Mucosa of stomach (tissue), 1 donor: ENCODE data around the gene ID2.

ENCODE experiments used
- H3K27me3 ChIP-seq: one replicate; pipeline ENCODE4 v1.7.0; 2013; ENCODE audit warnings: mild to moderate bottlenecking, low read length; ENCODE audit not compliant: control insufficient read depth, insufficient read depth
- H3K36me3 ChIP-seq: one replicate; pipeline ENCODE4 v1.7.0; 2013; ENCODE audit warnings: low read length; ENCODE audit not compliant: control insufficient read depth, insufficient read depth
- H3K4me1 ChIP-seq: one replicate; pipeline ENCODE4 v1.7.0; 2013; ENCODE audit warnings: mild to moderate bottlenecking, low read length; ENCODE audit not compliant: control insufficient read depth, insufficient read depth
- H3K4me3 ChIP-seq: one replicate; pipeline ENCODE4 v1.7.0; 2013; ENCODE audit warnings: low read length
- H3K9ac ChIP-seq: one replicate; pipeline ENCODE4 v1.7.0; 2013; ENCODE audit warnings: mild to moderate bottlenecking, low read length, moderate library complexity
- H3K9me3 ChIP-seq: one replicate; pipeline ENCODE4 v1.7.0; 2013; ENCODE audit warnings: mild to moderate bottlenecking, low read length, moderate library complexity; ENCODE audit not compliant: control insufficient read depth
- donor health status: Pancreatic carcinoma.

ID2 gene

DNA sequence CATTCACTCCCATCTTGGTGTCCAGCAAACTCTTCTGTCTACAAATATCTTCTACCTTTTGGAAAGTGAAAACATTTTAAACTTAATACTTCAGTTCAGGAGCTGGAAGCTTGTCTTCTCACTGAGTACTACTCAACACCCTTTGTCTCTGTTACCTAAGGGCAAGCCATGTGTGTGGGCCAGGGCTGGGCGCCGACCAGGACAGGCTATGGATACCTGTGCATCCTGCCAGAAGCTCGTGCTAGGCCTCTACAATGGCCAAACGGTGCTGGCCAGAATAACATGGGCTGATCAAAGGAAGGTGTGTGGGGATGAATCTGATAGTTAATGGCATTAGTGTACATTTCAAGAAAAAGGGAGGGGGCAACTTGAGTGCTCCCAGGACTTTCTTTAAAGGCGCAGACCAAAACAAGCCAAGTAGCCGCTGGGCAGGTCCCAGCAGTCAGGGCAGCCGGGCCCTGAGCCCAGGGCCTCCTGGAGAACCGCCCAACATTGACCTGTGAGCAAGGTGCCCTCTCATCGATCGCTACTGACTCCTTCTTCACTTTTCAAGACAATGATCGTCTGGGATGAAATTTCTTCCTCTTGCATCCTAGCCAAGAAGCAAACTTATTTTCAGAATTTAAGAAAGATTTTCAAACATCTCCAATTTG is 29.0 kb upstream of the ID2 start:
- Histone ChIP-seq H3K36me3 (no peaks in the 10 kb centered on the region), H3K9me3 (no peaks in the 10 kb centered on the region), H3K4me1 (peaks cover 8% of the 10 kb centered on the region), H3K27me3 (no peaks in the 10 kb centered on the region), H3K4me3 (no peak overlapping the region), H3K9ac (no peak overlapping the region)

DNA sequence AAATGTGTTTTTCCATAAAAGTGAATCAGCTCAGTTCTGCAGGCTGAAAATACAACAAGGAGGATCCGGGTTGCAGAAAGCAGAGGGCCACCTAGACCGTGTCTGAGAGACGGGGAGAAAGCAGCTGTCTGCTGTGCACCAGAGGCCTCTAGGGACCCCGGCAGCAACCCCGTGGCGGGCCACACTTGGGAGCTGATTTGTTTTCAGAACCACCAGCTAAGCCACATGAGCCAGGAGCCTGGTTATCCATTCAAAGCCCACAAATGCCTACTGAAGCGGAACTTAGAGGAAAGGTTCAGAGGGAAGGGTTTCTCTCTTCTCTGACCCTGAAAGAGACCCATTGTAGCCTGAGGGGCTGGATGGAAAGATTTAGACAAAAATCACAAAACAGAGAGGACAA is 28.4 kb upstream of the ID2 start:
- no peaks in the 10 kb centered on the region for H3K36me3 ChIP-seq
- no peak overlapping the region for H3K9ac ChIP-seq
- no peak overlapping the region for H3K4me3 ChIP-seq
- no peaks in the 10 kb centered on the region for H3K27me3 ChIP-seq
- H3K4me1 ChIP-seq: peaks cover 8% of the 10 kb centered on the region
- no peaks in the 10 kb centered on the region for H3K9me3 ChIP-seq

DNA sequence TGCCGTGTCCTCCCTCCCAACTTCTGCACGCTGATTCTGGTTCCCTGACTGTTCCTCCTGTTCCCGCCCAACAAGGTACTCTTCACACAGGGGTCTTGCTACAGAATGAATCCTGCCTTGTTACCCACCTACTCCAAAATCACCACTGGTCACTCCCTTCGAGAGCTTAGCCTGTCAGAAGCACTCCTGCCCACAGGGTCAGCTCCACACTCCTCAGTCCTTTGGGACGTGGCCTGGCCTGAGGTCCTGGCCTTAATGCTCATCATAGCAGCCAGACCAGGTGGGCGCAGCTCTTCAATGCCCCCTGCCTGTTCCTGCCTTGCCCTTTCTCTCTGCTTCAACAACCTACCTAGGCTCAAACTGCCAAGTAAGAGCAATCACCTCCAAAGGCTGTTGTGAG is 27.8 kb upstream of the ID2 start:
- no peak overlapping the region for H3K4me3 ChIP-seq
- H3K36me3 ChIP-seq: no peaks in the 10 kb centered on the region
- H3K27me3 ChIP-seq: no peaks in the 10 kb centered on the region
- no peaks in the 10 kb centered on the region for H3K9me3 ChIP-seq
- peaks cover 8% of the 10 kb centered on the region for H3K4me1 ChIP-seq
- no peak overlapping the region for H3K9ac ChIP-seq

DNA sequence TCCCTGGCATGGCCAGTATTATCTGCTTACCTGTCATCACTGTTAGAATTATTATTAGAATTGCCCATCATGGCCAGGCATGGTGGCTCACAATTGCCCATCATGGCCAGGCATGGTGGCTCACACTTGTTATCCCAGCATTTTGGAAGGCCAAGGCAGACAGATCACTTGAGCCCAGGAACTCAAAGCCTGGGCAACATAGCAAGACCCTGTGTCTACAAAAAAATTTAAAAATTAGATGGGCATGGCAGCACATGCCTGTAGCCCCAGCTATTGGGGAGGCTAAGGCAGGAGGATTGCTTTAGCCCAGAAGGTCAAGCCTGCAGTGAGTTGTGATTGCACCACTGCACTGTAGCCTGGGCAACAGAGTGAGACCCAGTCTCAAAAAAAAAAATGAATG is 27.4 kb upstream of the ID2 start:
- H3K4me1 ChIP-seq: peaks cover 8% of the 10 kb centered on the region
- H3K9ac ChIP-seq: no peak overlapping the region
- no peaks in the 10 kb centered on the region for H3K36me3 ChIP-seq
- H3K9me3 ChIP-seq: no peaks in the 10 kb centered on the region
- no peaks in the 10 kb centered on the region for H3K27me3 ChIP-seq
- H3K4me3 ChIP-seq: no peak overlapping the region

DNA sequence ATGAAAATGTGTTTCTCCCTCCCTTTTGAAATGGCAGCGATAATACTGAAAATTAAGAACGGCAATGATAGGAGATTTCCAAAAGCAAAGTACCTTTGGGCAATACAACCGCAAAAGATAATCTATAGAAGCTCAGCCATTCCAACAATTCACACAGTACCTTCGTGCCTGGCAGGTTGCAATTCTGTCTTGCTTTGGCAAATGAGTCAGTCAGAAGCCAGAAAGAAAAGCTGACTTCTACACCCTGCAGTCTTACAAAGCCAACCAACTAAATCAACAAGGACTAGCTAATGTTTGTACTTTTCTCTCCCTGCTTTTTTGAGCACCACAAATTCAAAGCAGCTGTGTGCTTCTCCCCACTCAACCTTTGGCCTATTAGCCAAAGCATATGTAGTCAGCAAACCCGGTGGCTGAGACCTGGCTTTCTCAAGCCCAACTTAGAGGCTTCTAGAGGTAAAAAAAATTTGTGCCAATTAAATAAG is 25.7 kb upstream of the ID2 start:
- no peak overlapping the region for H3K4me3 ChIP-seq
- H3K36me3 ChIP-seq: no peaks in the 10 kb centered on the region
- H3K27me3 ChIP-seq: no peaks in the 10 kb centered on the region
- no peaks in the 10 kb centered on the region for H3K9me3 ChIP-seq
- peaks cover 8% of the 10 kb centered on the region for H3K4me1 ChIP-seq
- H3K9ac ChIP-seq: no peak overlapping the region

DNA sequence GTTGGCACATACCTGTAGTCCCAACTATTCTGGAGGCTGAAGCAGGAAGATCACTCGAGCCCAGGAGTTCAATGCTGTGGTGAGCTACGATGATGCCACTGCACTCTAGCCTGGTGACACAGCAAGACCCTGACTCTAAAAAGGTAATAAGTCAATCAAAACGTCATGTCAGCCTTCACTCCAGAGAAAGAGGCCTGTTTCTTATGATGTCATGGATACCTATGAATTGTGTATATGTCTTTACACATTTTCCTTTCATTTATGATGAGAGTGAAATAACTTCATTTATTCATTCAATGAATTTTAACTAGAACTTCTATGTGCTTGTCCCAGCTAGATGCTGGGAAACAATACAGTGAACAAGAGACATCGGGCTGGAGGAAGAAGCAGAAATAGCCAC is 25.0 kb upstream of the ID2 start:
- Histone ChIP-seq H3K9ac (no peak overlapping the region), H3K36me3 (no peaks in the 10 kb centered on the region), H3K27me3 (no peaks in the 10 kb centered on the region), H3K4me3 (no peak overlapping the region), H3K4me1 (peaks cover 11% of the 10 kb centered on the region), H3K9me3 (no peaks in the 10 kb centered on the region)

DNA sequence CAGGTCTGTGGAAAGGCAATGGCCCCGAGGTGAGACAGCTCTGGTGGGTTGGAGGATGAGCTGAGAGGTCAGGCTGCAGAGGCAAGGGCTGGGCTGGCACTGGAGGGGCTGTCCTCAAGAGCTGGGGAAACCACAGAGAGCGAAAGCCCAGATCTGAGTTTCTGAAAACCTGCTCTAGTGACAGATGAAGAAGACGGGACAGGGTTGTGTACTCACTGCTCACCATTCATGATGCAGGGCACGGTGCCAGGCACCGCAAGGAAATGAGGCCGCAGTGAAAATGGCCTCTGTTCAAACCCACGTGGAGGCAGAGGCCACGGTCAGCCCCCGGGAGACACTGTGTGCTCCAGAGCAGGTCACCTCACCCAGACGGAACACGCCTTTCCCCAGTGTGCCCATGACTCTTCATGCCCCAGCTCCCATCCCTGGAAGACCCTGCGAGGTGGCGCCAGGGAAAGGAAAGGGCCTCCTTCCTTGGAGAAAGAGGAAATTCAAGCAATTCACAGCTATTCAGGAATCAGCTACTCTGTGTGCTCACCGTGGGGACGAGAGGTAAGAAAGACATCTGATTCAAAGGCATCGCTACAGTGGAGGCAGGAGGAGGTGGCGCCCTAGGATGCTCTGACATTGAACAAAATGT is 24.3 kb upstream of the ID2 start:
- Histone ChIP-seq H3K36me3 (no peaks in the 10 kb centered on the region), H3K27me3 (no peaks in the 10 kb centered on the region), H3K4me3 (no peak overlapping the region), H3K9me3 (no peaks in the 10 kb centered on the region), H3K9ac (no peak overlapping the region), H3K4me1 (peaks cover 18% of the 10 kb centered on the region)

DNA sequence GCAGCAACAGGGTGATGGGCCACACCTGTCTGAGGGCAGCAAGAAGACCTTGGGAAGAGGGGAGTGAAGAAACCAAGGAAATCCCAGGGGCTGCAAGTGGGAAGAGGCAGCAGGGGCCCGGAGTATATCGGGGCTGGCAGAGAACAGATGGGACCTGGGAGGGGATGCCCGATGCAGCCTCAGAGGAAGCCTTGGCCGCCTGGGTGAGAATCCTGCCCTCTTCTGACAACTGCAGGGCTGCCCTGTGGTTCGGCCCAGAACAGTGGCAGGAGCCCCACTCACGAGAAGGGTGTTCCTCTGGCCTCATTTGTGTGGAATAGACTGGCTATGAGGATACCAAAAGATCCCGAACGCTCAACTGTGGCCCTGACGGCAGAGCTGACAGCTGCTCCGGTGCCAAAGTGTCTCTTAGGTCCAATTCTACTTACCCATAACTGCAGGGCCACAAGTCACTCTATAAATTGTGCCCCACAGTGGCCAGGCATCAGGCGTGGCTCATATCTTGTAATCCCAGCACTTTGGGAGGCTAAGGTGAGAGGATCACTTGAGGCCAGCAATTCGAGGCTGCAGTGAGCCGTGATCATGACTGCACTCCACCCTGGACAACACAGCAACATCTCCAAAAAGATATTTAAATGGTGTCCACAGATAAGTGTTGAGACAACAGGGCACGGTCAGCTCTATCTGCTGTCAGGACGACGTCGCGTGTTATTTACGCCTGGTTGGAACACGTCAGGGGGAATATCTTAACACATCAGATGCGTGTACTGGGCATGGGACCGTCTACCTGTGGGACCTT is 23.6 kb upstream of the ID2 start:
- Histone ChIP-seq H3K27me3 (no peaks in the 10 kb centered on the region), H3K4me3 (no peak overlapping the region), H3K4me1 (peaks cover 20% of the 10 kb centered on the region), H3K36me3 (no peaks in the 10 kb centered on the region), H3K9me3 (no peaks in the 10 kb centered on the region), H3K9ac (no peak overlapping the region)

DNA sequence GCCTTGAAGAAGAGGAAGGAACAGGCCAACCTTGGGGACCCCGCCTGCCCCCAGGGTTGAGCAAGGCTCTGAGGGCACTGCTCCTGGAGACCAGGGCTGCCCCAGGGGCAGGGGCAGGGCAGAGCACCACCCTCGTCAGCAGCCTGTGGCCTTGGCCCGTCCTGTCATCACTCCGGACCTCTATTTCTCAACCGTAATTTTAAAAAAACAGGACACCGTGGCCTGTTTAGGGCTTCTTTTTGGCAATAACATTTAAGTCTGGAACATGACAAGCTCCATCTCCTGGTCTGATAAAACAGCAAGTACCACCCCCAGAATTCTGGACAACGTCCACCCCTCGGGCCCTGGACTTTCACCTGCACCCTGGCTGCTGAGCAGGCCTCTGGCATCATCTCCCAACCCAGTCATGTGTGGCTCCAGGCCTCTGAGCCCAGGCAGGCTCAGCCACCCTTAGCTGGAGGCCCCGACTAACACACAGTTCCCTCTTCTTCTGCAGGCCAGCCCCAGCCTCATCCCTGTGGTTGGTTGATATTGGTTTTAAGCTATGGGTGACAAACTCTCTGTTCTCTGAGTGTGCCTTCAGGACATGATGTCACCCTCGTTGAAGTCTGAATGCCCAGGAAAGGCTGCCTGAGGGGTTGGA is 22.6 kb upstream of the ID2 start:
- Histone ChIP-seq H3K9ac (no peak overlapping the region), H3K27me3 (no peaks in the 10 kb centered on the region), H3K4me3 (no peak overlapping the region), H3K9me3 (no peaks in the 10 kb centered on the region), H3K36me3 (no peaks in the 10 kb centered on the region), H3K4me1 (peaks cover 20% of the 10 kb centered on the region)

DNA sequence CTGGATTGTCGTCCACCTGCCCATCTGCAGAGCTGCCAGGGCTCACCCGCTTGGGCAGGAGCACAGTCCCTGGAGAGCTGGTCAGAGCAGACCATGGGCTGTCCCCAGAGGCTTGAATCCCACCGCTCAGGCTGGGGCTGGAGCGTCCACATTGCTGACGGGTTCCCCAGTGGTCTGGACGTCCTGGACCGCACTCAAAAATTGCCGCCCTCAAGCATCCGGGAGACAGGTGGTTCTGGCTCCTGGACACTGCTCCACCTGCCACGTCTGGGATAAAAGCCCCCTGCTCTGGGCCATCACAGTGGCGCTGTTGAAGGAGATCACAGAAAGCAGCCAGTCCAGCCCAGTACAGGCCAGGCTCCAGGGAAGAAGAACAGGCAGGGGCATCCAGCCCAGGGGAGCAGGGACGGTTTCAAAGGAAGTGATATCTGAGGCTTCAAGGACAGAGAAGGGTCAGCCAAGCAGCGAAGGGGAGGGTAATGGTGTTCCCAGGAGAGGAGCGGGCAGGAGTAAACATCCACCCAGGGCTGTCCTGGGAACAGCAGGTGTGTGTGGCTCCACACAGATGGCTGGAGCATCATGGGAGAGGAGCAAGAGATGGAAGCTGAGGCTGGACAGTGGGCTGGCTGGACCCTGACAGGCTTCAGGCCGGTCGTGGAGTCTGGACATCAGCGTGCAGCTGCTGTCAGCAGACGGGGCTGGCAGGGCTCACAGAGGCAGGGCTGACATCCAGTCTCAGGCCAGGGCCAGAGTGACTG is 21.9 kb upstream of the ID2 start:
- Histone ChIP-seq H3K9ac (no peak overlapping the region), H3K9me3 (no peaks in the 10 kb centered on the region), H3K36me3 (no peaks in the 10 kb centered on the region), H3K4me3 (no peak overlapping the region), H3K4me1 (peaks cover 20% of the 10 kb centered on the region), H3K27me3 (no peaks in the 10 kb centered on the region)

DNA sequence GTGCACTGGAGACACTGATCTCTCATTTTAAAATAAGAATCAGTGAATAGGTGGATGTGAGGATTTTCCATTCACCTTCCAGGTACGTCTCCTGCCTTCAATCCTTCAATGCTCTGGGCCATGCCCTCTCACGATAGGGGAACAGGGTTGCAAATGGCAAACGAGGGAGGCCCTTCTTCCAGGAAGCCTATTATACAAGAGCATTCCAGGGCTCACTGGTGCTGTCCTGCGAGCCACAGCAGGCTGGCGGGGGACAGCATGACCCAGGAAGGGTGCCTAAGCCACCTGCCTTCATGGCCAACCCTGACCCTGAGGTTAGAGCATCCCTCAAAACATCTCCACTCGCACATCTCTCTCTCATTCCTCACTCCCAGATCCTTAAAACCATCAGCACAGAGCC is 20.6 kb upstream of the ID2 start:
- Histone ChIP-seq H3K9me3 (no peaks in the 10 kb centered on the region), H3K9ac (no peak overlapping the region), H3K4me3 (no peak overlapping the region), H3K27me3 (no peaks in the 10 kb centered on the region), H3K36me3 (no peaks in the 10 kb centered on the region), H3K4me1 (peaks cover 17% of the 10 kb centered on the region)
